Brain pericyte (primary cell): ENCODE results near the gene CARHSP1.
"Not testable (repeated sequence)": the region's sequence is repeated elsewhere in the genome, so short reads cannot be mapped to it uniquely, and the experiment has no call there.

Source experiments
- DNase-seq: peaks from one replicate; pipeline ENCODE4 v3.0.0-alpha.2; 2012; ENCODE audit warnings: low read depth, low spot score

The CARHSP1 gene

DNA sequence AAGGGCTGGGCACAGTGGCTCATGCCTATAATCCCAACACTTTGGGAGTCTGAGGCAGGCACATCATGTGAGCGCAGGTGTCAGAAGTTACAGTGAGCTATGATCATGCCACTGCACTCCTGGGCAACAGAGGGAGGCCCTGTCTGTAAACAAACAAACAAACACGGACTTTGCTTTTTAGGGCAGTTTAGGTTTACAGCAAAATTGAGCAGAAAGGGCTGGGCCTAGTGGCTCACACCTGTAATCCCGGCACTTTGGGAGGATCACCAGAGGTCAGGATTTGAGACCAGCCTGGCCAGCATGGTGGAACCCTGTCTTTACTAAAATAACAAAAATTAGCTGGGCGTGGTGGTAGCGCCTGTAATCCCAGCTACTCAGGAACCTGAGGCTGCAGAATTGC, 3.3 kb upstream of the CARHSP1 start:
- no peak for DNase-seq

DNA sequence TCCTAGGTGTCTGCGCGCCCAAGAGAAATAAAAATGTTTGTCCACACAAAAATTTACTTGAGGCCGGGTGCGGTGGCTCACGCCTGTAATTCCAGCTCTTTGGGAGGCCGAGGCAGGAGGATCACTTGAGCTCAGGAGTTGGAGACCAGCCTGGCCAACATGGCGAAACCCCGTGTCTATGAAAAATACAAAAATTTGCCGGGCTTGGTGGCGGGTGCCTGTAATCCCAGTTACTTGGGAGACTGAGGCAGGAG, 1.1 kb upstream of the CARHSP1 start:
- not testable (repeated sequence) for DNase-seq

DNA sequence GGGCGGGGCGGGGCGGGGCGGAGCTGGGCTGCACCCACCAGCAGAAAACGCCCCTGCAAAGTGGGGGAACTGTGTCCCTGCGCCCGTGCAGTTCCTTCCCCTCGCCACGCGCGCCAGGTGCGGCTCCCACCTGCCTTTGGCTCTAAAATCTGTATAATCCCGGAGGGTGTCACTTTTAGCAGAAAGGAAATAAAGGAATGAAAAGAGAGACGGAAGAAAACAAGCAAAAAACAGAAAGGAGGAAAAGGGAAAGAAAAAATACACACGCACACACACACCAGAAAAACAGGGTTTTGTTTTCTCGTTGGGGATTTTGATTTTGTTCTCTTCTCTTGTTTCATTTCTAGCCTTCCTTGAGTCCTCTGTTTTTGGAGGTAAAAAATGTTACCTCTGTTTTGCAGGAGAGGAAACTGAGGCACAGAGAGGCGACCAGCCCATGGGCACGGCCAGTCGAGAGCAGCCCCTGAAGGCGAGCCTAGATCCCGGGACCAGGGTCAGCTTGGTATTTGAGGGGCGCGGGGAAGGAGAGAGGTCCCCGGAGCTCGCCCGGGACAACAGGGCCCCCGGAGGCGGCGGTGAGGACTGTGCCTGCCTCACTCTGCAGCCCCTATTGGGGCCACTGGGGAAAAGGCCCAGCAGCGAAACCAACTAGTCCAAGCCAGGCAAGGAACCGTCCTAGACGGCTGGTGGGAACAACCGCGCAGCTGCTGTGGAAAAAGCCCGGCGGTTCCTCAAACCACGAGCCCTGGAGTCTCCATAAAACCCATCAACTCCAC, 594 bp upstream of the CARHSP1 start:
- DNase-seq: no peak

DNA sequence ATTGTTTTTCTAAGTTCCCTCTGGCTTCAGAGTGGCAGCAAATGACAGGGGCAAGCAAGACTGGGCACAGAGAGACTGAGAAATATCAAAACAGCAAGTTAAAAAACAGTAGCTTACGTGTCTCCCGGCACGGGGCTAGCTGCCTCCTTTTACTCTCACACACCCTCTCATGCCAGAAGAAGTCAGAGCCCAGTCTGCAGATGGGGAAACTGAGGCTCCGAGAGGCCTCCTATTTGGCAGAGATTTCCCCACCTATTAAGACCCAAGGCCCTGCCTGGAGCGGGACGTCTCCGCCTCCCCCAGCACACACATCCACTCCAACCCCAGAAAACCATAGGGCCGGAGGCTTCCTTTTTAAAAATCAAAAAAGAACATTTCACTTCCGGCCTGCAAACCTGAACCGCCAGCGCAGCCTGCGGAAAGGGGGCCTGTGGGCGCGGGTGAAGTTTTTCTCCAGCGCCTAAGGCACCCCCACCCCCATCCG, 832 bp downstream of the CARHSP1 start:
- no peak for DNase-seq

DNA sequence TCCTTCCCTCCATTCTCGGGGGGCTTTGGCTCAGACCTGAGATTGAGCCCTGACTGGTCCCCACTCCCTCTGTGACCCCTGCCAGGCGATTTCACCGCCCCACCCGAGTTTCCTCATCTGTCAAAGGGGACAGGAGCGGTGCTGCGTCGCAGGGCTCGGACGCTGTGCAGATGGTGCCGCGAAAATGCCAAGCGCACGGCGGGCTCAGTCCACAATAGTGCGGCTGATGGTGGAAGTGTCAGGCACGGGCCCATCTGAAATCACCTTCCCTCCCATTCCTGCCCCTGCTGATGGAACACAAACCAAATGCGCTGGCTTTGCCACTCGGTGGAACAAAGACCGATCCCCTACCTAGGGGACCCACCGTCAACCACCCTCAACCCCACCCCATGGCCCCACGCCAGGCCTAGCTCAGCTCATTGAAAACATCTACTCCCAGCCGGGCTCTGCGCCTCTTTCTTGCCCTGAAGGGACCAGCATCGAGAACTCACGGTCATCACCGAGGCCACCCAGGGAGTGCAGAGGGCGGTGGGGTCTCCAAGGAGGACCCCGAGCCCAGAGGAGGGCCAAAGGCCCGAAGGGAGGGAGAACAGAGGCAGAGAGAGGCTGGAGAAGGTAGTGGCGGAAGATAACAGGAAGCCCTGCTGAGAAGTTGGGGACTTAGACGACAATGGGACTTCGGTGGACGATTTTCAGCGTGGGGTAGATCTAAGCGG, 1.4 kb downstream of the CARHSP1 start:
- no peak for DNase-seq

DNA sequence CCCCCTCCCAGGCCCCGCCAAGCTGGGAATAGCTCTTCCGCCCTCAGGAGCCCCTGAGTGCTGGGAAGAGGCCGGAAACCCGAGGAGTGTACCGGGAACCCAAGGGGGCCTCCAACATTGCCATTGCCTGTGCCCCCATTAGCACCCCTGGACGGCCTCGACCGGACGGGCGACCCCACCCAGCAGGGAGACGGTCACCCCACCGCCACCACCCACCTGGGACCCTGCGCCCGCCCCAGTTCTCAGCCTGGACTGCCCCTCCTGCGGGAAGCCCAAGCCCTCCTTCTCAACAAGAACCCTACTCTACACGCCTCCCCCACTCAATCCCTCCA, 2.0 kb downstream of the CARHSP1 start:
- no peak for DNase-seq

DNA sequence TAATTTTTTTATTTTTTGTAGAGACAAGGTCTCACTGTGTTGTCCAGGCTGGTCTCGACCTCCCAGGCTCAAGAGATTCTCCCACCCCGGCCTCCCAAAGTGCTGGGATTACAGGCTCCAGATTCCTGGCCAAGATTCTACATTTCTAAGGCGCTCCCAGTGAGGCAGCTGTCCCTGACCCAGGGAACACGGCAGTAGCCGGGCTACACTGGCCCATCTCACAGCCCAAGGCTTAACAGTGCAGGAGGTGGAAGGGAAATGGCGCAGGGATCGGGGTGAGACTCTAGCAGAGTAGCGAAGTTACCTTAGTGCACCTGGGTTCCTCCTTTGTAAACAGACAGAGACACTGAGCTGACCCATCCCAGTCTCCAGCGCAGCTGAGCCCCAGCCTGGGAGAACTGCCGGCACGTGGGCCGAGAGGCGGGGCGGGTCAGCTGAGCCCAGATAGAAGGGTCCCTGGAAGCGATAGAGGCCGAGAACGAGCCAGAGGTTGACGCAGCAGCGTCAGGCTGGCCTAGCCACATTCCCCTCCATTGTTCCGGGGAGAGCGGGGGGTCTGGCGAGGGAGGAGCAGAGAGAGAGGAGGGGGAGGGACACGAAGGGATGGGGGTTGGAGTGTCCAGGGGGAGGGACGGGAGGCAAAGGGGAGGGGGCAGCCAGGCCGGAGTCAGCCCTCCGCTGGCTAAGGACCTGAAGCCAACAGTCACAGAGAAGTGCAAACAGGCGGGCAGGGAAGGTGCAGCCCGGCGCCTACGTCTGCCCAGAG, 2.5 kb downstream of the CARHSP1 start:
- DNase-seq: no peak

DNA sequence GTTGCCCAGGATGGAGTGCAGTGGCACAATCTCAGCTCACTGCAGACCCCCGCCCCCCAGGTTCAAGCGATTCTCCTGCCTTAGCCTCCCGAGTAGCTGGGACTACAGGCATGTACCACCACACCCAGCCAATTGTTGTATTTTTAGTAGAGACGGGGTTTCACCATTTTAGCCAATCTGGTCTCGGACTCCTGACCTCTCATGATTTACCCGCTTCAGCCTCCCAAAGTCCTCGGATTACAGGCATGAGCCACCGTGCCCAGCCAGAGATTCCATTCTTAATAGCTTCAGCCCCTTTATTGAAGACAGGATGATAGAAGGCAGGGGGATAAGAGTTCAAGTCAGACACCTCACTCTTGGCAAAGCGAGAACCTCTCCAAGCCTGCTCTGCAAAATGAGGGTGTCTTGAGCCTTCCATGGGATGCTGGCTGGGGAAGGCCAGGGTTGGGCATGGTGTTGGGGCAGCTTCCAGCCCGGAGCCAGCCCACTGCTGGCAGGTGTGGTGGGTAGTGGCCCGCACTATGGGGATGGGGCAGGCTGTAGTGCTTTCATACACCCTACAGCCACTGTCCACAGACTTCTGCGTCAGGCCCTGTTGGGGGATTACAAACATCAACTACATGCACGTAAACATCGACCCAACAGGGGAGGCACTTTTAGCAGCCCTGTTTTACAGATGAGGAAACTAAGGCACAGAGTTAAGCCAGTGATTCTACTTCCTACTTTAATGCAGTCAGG, 3.5 kb downstream of the CARHSP1 start:
- no peak for DNase-seq

DNA sequence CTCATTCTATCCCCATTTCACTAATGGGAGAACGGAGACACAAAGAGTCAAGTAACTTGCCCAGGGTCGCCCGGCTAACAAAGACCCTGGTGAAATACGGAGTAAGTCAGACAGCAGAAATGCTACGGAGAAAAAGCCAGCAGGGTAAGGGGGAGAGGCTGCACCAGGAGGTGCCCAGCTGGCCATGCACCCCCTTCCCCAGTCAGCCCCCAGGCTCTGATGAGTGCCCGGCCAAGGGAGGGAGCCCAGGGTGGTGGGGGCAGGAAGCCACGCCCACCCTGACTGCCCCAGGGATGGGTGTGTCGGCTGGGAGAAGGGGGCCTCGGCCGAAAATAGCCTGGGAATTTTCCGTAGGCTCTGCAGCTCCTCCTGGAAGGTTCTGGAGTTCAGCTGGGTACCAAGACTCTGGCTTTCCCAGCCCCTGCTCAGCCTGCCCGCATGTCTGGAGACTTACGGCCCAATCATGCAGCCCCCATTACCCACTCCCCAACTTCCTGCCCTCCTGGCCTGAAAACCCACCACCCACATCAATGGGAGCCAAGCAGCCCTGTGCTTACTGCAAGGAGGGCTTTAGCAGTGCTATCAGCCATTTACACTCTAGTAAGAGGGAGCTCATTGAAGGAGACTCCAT, 4.2 kb downstream of the CARHSP1 start:
- DNase-seq: no peak

DNA sequence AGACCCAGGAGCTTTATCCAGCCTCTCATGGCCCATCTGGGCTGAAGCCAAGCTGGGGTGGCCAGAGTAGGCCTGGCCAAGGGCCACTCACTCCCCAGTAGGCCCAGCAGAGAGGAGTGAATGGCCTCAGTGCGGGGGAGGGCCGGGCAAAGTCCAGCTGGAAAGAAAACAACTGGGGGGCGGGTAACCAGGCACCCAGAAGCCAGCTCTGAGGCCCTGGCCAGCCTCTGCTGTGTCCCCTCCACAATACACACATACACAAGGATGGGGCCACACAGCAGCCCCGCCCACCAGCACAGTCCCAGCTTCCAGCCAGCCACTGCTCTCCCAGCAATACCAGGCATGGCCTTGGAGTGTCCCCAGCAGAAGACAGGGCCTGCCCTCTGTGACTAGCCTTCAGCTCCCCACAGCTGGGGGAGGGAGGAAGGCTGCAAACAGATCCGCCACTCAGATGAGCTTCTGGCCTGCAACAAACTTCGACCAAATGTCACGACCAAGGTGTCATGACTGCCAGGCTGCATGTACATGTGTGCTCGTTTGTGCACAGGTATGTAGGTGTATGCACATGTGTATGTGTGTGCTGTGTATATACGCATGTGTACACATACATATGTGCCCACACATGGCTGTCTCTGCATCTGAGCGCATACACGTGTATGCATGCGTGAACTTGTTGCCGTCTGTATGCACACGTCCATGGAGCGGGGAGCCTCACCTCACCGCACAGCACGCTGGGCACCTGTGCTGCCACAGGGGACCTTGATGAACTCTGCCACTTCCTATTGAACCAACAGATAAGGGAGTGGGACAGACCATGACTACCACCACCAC, 5.0 kb downstream of the CARHSP1 start:
- DNase-seq: no peak

DNA sequence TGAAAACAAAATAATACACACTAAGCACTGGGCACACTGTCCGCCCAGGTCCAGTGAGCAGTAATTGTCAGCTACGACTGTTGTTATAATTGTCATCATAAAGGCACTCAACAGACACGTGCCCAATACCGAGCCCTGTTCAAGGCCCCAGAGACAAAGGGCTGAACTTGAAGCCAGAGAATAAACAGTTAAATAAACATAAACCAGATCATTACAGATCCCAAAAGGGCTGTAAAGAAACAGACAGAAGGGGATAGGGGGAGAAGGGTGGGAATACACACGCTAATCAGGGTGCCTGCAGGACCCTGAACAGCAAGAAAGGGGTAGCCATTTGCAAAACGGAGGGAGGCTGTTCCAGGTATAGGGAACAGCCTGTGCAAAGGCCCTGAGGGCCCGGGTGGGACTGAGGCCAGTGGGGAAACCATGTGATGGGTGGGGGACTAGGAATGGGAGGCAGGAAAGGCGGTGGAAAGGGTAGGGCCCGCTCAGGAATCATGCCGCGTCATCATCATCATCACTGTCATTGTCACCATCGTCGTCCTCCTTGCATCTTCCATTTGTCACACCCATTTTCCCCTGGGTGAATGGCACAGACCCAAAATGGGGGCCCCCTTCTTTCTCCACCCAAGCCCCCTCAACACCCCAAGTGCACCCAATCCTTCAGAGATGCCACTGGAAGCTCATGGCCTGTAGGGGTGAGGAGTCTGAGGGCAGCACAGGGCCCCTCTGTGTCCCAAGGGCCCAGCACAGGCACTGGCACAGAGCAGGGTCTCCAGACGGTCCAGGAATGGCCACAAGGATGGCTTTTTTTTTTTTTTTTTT, 6.3 kb downstream of the CARHSP1 start:
- DNase-seq: no peak

DNA sequence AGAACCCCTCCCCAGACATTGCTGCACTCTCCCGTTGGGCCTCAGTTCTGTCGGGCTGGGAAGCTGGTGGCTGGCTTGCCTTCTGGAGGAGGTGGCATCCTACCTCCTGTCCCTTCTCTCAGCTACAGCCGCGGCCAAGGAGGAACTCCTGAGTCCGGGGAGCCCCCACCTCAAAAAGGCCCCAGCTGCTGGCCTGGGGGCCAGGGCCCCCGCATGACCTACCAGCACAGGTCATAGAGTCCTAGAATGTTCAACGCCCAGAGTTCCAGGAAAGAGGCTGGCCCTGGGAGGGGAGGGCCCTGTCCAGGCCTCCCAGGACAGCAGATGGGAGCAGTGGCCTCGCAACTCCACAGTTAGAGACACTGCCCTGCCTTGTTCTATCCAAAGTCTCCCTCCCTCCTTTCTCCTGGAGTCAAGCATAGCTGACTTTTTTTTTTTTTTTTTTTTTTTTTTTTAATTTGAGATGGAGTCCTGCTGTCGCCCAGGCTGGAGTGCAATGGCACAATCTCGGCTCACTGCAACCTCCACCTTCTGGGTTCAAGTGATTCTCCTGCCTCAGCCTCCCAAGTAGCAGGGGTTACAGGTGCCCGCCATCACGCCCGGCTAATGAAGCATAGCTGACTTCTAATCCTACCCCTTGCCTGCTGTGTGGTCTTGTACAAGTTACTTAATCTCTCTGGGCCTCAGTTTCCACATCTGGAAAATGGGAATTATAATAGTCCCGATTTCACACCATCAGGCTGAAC, 7.1 kb downstream of the CARHSP1 start:
- DNase-seq: no peak

DNA sequence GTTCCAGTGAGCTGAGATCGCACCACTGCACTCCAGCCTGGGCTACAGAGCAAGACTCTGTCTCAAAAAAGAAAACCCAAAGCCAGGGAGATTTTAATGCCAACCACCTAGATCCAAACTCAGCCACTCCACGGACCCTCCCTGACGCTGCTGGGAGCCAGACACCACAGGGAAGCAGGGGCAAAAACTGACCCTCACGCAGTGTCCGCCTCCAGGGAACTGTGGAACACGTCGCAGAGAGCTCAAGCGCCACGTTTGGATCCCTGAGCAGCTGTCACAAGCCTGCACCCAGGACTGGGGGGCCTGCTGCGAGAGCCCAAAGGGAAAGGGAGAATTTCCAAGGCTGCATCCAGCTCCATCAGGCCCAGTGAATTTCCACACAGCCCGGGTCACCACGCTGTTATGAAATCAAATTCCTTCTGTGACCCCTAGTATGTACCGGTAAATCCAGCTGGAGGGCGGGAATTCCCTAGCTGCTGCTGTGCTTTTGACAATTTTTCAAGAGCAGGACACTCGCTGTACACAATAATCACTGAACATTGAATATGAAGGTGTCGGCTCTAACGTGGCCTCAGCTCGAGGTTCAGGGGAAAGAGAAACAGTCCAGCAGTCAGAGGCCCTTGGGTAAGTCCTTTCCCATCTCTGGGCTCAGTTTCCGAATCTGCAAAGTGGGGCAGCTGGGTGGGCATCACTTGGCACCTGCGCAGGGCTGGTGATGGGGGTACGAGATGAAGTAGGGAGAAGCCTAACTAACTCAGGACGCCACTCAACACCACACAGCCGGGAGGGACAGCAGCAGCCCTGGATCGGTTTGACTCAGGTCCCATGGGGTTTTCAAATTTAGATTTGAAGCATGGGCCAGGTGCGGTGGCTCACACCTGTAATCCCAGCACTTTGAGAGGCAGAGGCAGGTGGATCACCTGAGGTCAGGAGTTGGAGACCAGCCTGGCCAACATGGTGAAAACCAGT, 8.6 kb downstream of the CARHSP1 start:
- no peak for DNase-seq

DNA sequence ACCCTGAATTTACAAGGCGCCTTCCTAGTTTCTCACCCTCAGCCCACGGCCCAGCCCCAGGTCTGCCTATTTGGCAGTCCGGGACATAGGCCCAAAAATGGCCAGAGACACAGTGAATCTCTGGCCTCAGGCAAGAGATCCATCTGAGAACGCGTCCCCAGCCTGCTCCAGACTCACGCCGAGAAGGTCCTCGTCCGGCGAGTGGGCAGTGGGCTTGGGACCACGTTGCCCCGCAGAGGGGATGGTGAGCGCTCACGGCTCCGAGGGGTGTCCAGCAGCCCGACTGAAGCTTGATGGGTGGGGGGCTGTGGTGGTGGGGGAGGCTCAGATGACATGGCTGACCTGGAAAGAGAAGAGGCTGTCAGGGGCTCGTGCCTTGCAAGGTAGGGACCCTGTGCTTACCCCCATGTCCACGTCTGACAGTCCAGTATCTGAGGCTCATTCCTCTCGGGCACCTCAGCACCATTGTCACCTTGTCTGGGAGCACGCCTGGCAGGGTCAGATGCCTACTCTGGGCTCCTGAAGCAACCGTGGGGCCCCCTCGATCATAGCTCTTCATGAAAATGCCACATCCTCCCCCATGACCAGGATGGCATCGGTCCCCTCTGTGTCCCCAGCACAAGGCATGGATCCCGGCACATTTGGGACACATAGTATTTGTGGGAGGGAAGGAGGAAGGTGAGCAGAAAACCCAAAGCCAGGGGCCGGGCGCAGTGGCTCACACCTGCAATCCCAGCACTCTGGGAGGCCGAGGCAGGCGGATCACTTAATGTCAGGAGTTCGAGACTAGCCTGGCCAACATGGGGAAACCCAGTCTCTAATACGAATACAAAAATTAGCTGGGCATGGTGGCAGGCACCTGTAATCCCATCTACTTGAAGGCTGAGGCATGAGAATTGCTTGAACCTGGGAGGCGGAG, 9.6 kb downstream of the CARHSP1 start:
- DNase-seq: no peak

DNA sequence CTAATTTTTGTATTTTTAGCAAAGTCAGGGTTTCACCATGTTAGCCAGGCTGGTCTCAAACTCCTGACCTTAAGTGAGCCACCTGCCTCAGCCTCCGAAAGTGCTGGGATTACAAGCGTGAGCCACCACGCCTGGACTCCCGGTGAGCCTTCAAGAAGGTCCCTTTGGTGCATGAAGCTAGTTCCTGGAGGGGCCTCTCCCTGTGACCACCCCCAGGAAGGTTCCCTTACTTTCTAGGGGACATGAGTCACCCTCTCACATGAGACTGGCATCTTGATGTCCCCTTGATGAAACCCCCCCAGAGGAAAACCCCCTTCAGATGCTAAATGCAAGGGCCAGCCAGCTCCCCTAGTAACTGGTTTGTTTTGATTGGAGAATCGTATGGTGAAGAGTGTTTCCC, 12.8 kb downstream of the CARHSP1 start:
- no peak for DNase-seq

DNA sequence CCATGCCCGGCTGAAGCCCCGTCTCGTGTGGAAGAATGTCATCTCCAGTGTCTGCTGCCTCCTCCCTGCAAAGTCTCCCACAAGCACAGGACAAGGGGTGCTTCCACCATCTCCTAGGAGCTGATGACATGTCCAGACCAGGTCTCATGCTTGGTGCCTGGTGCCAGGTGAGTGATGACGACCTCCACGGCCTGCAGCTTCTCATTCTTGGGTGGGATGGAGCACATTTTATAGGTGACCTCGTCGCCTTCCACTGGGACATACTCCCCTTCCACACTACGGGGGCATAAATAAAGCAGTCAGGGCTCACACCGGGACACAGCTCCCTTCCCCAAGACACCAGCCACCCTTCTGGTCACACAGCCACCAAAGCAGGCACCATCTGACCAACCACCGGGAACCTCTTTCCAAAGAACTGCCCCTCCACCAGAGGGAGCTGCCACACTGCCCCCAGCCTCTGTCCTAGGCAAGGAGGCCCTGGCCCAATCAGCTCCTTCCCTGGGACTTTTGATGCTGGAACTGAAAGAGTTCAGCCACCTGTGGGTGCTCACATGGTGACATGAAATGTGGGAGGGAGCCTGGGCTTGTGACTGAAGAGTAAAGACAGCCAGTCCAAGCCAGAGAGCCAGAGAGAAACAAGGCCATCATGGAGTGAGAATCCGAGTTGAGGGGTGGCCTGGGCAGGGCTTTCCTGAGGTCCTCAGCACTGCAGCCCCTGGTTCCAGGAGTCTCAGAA, 13.6 kb downstream of the CARHSP1 start:
- DNase-seq: no peak
